BLaER1 (cell line): ENCODE results near the gene DCLRE1B.

Experiments
- H3K27ac ChIP-seq: shearing (Covaris generic); formaldehyde crosslinking; 2 replicates; pipeline ENCODE4 v1.8.1; 2022
- H3K27me3 ChIP-seq: shearing (Covaris generic); formaldehyde crosslinking; 2 replicates; pipeline ENCODE4 v1.8.1; 2022
- H3K36me3 ChIP-seq: shearing (Covaris generic); formaldehyde crosslinking; 2 replicates; pipeline ENCODE4 v1.8.1; 2022
- H3K4me1 ChIP-seq: shearing (Covaris generic); formaldehyde crosslinking; 2 replicates; pipeline ENCODE4 v1.8.1; 2022
- H3K4me2 ChIP-seq: shearing (Covaris generic); formaldehyde crosslinking; 2 replicates; pipeline ENCODE4 v1.8.1; 2022
- H3K4me3 ChIP-seq: shearing (Covaris generic); formaldehyde crosslinking; 2 replicates; pipeline ENCODE4 v1.8.1; 2022
- H3K9ac ChIP-seq: shearing (Covaris generic); formaldehyde crosslinking; 2 replicates; pipeline ENCODE4 v1.8.1; 2022
- H3K9me3 ChIP-seq: shearing (Covaris generic); formaldehyde crosslinking; 2 replicates; pipeline ENCODE4 v1.8.1; 2022
- H4K20me1 ChIP-seq: shearing (Covaris generic); formaldehyde crosslinking; 2 replicates; pipeline ENCODE4 v1.8.1; 2022
- Cebpa-rat ChIP-seq: shearing (Covaris generic); IDR thresholded peaks from 2 replicates; pipeline ENCODE4 v1.8.1; 2022

DCLRE1B gene

DNA sequence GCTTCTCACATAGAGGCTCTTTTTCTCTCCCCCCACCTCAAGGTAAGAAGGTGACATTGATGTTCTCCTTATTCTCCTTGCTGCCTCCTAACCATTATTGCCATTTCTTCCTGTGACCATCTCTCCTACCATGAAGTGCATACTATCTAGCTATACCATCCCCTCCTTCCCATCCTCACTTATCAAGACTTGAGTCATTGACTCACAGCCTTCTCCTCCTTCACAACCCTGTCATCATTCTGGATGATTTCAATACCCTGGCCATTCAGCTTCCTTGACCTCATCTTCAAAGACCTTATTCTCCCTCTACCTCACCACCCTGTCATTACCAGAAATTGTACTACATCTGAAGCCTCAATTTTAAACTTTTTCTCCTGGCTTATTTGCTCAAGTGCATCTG, 13.1 kb downstream of the DCLRE1B start:
- Histone ChIP-seq H3K27ac (no peak overlapping the region), H3K9me3 (no peaks in the 10 kb centered on the region), H3K9ac (no peak overlapping the region), H3K4me2 (no peak overlapping the region), H3K4me3 (no peak overlapping the region), H3K27me3 (no peaks in the 10 kb centered on the region; the same call in 1 of the 2 replicates), H4K20me1 (no peaks in the 10 kb centered on the region), H3K4me1 (no peaks in the 10 kb centered on the region), H3K36me3 (peaks cover 13% of the 10 kb centered on the region; the same call in 1 of the 2 replicates)
- TF ChIP-seq Cebpa-rat = no peak

DNA sequence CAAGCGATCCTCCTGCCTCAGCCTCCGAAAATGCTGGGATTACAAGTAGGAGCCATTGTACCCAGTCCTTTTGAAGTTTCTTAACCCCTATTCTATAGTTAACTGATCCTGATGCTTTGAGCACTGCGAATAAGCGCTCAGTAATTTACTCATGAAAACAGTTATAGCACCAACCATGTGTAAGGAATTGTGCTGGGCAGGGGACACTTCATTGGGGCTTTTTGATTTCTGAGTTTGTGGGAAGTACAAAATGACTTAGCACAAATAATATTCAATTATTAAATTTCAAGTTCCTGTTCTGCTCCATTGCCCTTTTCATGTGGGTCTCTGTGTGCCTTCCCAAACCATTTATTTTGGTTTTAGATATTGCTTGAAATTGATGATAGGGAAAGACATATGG, 17.8 kb downstream of the DCLRE1B start:
- Histone ChIP-seq H4K20me1 (no peaks in the 10 kb centered on the region), H3K9ac (no peak overlapping the region), H3K27me3 (no peaks in the 10 kb centered on the region; the same call in 1 of the 2 replicates), H3K9me3 (no peaks in the 10 kb centered on the region), H3K4me1 (peaks cover 10% of the 10 kb centered on the region), H3K27ac (no peak overlapping the region), H3K4me2 (no peak overlapping the region), H3K36me3 (no peaks in the 10 kb centered on the region), H3K4me3 (no peak overlapping the region)
- no peak for TF ChIP-seq Cebpa-rat

DNA sequence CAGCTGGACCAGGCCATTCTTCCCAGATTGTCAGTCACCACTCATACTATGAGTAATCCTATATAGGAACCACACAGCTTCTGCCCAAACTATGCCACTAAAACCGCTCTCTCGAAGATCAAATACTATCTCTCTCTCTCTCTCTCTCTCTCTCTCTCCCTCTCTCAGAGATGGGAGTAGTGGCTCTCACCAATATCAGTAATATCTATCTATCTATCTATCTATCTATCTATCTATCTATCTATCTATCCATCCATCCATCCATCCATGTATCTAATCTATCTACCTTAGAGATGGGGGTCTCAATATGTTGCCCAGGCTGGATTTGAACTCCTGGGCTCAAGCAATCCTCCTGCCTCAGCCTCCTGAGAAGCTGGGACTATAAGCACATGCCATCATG, 19.3 kb downstream of the DCLRE1B start:
- Histone ChIP-seq H3K27me3 (no peaks in the 10 kb centered on the region), H4K20me1 (no peaks in the 10 kb centered on the region), H3K36me3 (no peaks in the 10 kb centered on the region), H3K4me2 (no peak overlapping the region), H3K27ac (no peak overlapping the region), H3K9ac (no peak overlapping the region), H3K4me3 (no peak overlapping the region), H3K9me3 (no peaks in the 10 kb centered on the region), H3K4me1 (peaks cover 18% of the 10 kb centered on the region)
- TF ChIP-seq Cebpa-rat = no peak

DNA sequence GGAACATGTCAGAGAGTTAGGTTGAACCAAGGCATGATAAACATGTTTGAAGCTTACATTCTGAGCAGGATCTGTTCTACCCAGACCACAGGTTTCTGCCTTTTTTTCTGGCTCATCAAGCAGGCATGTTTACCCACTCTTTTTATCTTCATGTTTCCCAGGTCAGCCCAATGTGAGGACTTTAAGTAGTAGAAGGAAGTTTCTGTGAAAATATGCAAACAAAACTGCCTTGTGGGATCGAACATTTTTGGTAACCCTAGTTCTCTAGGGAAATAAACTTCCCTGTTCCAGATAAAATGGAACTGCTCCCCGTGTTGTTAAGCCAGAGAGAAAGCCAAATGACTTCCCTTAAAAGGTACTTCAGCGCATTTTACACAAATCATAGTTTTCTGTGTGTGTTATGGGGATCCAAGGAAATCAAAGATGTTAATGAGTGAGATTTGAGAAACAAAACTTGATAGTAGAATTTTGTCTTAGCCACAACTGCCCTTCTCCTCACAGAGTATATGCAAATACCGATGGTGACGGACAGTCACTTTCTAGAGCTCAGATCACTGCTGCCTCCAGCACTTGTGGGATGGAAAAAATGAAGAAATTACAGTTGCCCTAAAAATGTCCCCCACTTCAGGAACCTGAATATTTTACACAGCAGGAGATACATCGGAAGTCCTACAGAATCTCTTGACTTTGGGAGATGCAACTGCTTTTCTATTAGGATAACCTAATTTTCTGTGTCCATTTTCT, 23.2 kb downstream of the DCLRE1B start:
- peak overlapping the region; percentile 91 for H3K27ac ChIP-seq
- H3K9ac ChIP-seq = peak overlapping the region; percentile 89
- H3K4me3 ChIP-seq = peak overlapping the region; percentile 96
- H3K4me1 ChIP-seq = peaks cover 47% of the 10 kb centered on the region
- H3K4me2 ChIP-seq = peak overlapping the region; percentile 93
- H3K9me3 ChIP-seq = no peaks in the 10 kb centered on the region
- TF ChIP-seq Cebpa-rat = no peak
- H3K27me3 ChIP-seq = no peaks in the 10 kb centered on the region
- H4K20me1 ChIP-seq = peaks cover 36% of the 10 kb centered on the region
- H3K36me3 ChIP-seq = no peaks in the 10 kb centered on the region

DNA sequence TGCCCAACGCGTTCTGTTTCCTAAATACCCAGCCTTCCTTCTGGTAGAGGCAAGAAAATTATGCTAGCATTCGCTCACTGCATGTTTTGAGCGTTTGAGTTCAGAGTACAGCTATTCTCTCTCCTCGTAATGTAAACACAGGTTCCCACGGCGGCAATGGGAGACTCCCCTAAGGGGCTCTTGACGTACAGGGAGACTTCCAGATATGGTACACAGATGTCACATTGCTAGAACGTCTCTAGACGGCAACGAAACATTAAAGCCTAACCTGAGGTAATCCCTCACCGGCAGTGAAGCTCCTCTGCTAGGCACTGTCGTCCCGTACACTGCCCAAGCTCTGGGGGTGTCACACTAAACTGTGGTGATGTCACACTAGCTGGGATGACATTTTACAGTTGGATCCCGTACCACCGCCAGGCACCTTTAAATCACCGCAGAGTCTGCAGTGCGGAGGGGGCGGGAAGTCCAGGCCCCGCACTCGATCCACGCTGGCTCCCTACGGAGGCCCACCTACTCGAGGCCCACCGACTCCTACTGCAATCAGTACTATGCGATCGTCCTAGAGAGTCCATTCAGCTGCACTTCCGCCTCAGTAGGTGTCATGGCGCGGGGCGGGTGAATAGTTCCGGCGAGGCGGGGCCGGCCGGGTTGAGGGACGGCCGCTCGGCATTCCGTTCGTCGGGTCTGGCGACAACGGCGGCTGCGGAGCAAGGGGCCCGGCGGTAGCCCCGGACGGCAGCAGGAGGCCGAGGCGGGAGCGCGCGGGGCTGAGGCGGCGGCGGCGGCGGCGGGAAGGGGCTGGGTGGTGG, 24.0 kb downstream of the DCLRE1B start, which contains the start of gene HIPK1:
Gene HIPK1 (plus strand): TSS at position 384 of the 809 bp plus-strand sequence.
- TF ChIP-seq Cebpa-rat = no peak
- H3K4me3 ChIP-seq = peak within 1 kb of the TSS; percentile 96

DNA sequence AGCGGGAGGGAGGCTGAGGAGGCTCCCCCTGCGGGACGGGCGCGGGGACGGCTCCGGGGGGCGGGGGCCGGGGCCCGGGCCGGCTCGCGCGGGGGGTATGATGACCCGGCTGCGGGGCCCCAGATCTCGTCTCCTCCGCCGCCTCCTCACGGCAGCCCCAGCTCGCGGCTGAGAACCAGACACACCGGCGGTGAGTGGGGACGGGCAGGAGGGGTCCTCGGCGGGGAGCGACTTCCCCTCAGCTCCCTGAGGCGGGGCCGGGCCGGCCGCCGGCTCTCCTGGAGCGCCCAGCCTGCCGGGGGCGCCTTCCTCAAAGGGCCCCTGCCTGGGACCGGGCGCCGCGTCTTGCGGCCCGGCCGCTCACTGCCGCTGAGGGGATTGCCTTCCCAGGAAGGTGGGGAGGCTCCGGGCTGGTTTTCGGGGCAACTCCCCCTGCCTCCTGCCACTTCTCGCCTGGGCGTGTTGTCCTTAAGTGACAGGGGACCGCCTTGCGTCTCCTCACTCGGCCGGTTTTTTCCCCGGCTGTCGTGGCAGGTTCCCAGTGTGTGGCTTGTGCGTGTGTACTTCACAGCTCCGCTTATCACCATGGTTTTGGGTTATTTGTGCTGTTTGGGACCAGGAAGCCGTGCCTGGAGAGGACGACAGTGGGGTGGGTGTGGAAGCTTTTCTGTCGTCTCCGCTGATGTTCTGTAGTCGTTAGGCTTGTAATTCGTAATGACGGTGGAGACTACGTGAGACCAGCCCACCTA, 24.8 kb downstream of the DCLRE1B start:
- Histone ChIP-seq H3K4me1 (peaks cover 53% of the 10 kb centered on the region), H3K4me2 (peak overlapping the region; percentile 86), H3K36me3 (no peaks in the 10 kb centered on the region; the same call in 1 of the 2 replicates), H3K4me3 (peak overlapping the region; percentile 96), H4K20me1 (peaks cover 52% of the 10 kb centered on the region), H3K27me3 (no peaks in the 10 kb centered on the region), H3K9me3 (0 out of 2 replicates have a peak, but pooled peaks cover under 1% of the 10 kb centered on the region), H3K9ac (peak overlapping the region; percentile 89), H3K27ac (peak overlapping the region; percentile 91)
- TF ChIP-seq Cebpa-rat = no peak

More for the DNA sequence above, 24.0 kb downstream of the DCLRE1B start, which contains the start of gene HIPK1:
- Histone ChIP-seq H3K27ac (peak within 1 kb of the TSS; percentile 91), H4K20me1 (peaks cover 44% of the 10 kb centered on the region), H3K4me2 (peak within 1 kb of the TSS; percentile 93), H3K27me3 (no peaks in the 10 kb centered on the region), H3K4me1 (peaks cover 53% of the 10 kb centered on the region), H3K36me3 (no peaks in the 10 kb centered on the region), H3K9ac (peak within 1 kb of the TSS; percentile 89), H3K9me3 (no peaks in the 10 kb centered on the region)

DNA sequence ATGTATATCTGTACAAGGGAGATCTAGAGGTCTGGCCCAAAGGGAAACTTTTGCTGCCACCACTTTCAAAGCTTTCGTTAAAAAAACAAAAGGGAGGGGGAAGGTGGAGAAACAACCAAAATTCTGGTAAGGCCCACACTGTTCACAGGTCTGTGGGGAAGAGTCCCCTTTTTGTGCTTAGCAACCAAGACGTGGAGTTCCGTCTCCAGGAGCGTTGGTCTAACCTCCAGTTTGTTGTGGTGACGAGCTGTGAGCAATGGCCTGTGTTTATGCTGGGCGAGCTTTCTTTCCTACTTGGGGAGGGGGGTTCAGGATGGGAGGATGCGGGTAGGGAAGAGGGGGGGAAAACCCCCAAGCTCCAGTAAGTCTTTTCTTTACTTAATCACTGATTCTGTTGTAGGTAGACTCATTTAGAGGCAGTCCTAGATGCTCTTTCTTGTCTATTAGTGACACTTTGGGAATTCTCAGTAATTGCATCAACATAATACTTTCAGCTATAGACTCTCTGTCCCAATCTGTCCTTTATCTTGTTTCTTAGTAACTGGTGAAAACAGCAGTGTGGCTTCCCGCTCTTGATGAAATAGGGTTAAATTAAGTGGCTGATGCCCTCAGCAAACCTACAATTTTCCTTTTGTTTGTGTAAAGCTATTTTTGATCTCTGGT, 25.5 kb downstream of the DCLRE1B start:
- 0 out of 2 replicates have a peak, but pooled peaks cover 3% of the 10 kb centered on the region for H3K9me3 ChIP-seq
- peak overlapping the region; percentile 96 for H3K4me3 ChIP-seq
- peaks cover 59% of the 10 kb centered on the region for H4K20me1 ChIP-seq
- H3K4me1 ChIP-seq = peaks cover 53% of the 10 kb centered on the region
- peaks cover 5% of the 10 kb centered on the region; the same call in 1 of the 2 replicates for H3K36me3 ChIP-seq
- no peak for TF ChIP-seq Cebpa-rat
- H3K4me2 ChIP-seq = peak overlapping the region; percentile 86
- peak overlapping the region; percentile 91 for H3K27ac ChIP-seq
- H3K9ac ChIP-seq = peak overlapping the region; percentile 89
- H3K27me3 ChIP-seq = no peaks in the 10 kb centered on the region

DNA sequence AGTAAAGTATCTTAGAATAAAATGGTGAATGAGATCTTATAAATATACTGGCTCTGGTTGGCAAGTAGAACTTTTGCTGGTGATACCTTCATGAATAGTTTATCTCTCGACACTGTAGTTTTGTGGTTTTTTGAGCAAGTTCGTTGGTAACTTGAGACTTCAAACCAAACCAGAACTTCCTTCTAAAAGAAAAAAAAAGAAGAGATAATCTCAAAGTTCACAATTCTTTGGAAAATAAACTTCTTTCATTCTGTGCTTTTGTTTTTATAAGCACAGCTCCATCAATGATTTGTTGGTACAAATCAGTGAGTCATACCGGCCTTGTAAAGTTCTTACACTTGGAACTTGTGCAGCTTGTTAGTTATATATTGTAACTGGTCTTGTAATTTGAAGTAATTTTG, 26.3 kb downstream of the DCLRE1B start:
- Histone ChIP-seq H3K9ac (peak overlapping the region; percentile 89), H3K4me2 (peak overlapping the region; percentile 86), H3K9me3 (0 out of 2 replicates have a peak, but pooled peaks cover 3% of the 10 kb centered on the region), H3K4me3 (peak overlapping the region; percentile 96), H4K20me1 (peaks cover 67% of the 10 kb centered on the region), H3K4me1 (peaks cover 56% of the 10 kb centered on the region), H3K27ac (peak overlapping the region; percentile 91), H3K36me3 (peaks cover 5% of the 10 kb centered on the region; the same call in 1 of the 2 replicates), H3K27me3 (no peaks in the 10 kb centered on the region)
- no peak for TF ChIP-seq Cebpa-rat

DNA sequence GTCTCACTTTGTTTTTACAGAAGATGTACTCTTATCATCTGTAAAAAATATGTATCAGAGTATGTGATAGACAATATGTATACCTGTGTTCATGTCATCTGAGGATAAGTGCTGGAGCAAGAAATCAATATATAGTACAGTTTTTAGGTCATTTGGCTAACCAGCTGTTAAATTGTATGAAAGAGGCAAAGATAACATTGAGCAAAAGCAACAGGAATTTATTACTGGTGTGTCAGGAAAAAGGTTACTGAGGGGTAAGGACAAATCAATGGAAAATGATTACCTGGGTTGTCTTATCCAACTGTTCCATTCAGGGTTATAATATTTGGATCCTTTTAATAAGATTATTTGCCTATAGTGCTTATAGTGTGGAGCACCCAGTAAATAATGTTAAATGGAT, 28.9 kb downstream of the DCLRE1B start:
- peaks cover 93% of the 10 kb centered on the region for H4K20me1 ChIP-seq
- H3K4me2 ChIP-seq = peak overlapping the region; percentile 86; the same call in 1 of the 2 replicates
- H3K27me3 ChIP-seq = no peaks in the 10 kb centered on the region
- H3K4me3 ChIP-seq = no peak overlapping the region
- H3K9me3 ChIP-seq = 0 out of 2 replicates have a peak, but pooled peaks cover 3% of the 10 kb centered on the region
- peaks cover 64% of the 10 kb centered on the region for H3K4me1 ChIP-seq
- no peak for TF ChIP-seq Cebpa-rat
- peaks cover 5% of the 10 kb centered on the region; the same call in 1 of the 2 replicates for H3K36me3 ChIP-seq
- H3K27ac ChIP-seq = no peak overlapping the region
- no peak overlapping the region for H3K9ac ChIP-seq
